Esophagus squamous epithelium (tissue), 5 donors: ENCODE results near the gene CEP57L1. TPM values are rescaled to one million over a fixed set of nuclear protein-coding genes. Genes with fewer than 3 reads are reported as not detected.
"Not testable (repeated sequence)": the region's sequence is repeated elsewhere in the genome, so short reads cannot be mapped to it uniquely, and the experiment has no call there.

Experiments
- DNase-seq: peaks from one replicate; lab custom pipeline; 2025; lab: John Stamatoyannopoulos, UW
- H3K27ac ChIP-seq, 4 donors: fragments of 200-600 bp; sonication (generic); one replicate each; pipeline ENCODE4 v1.5.1; 2016 to 2019; ENCODE audit warnings: mild to moderate bottlenecking in 1 of 4
- H3K27me3 ChIP-seq, 4 donors: fragments of 200-600 bp; sonication (generic); 1 replicate in 3 of 4; 2 replicates in 1 of 4; pipeline versions ENCODE4 v1.5.1 to v1.6.0; 2017 to 2021; ENCODE audit warnings: antibody characterized with exemption in 1 of 4
- H3K36me3 ChIP-seq, 3 donors: fragments of 200-600 bp; sonication (generic); one replicate each; pipeline ENCODE4 v1.5.1; 2016 to 2019
- H3K4me1 ChIP-seq, 3 donors: fragments of 200-600 bp; sonication (generic); one replicate each; pipeline ENCODE4 v1.5.1; 2017 to 2019
- H3K4me3 ChIP-seq, 4 donors: fragments of 200-600 bp; sonication (generic); 1 replicate in 3 of 4; 2 replicates in 1 of 4; pipeline ENCODE4 v1.5.1; 2016 to 2019; ENCODE audit warnings: mild to moderate bottlenecking in 2 of 4, moderate library complexity in 1 of 4
- H3K9me3 ChIP-seq, 3 donors: fragments of 200-600 bp; sonication (generic); one replicate each; pipeline ENCODE4 v1.5.1; 2016 to 2019
- POLR2A ChIP-seq, 4 donors: fragments of 450-650 bp; IDR thresholded peaks; one replicate each; pipeline ENCODE4 v1.6.1; 2017; ENCODE audit warnings: antibody characterized with exemption in 4 of 4, mild to moderate bottlenecking in 4 of 4, moderate library complexity in 3 of 4
- WGBS, 2 donors: methylation state at CpG; one replicate each; pipeline ENCODE4 v1.1.5; 2018; 5-methylcytosine and 5-hydroxymethylcytosine counted together
- intact Hi-C: fragments of 100-400 bp; cut with DNase I; formaldehyde crosslinking; loops from one replicate; pipeline ENCODE4 v1.15.0; 2022
- total RNA-seq, 4 donors: library from RNA; depleted of rRNA; stranded (reverse); fragments of >200 nt; gene quantifications; one replicate each; pipeline ENCODE4 v1.1.0, GENCODE V29; 2016
- TF ChIP-seq, protein P1 (sequence below), 6 experiments: fragments of 450-650 bp in 4 of 6; fragments of 200-600 bp in 2 of 6; sonication (generic) in 2 of 6; IDR thresholded peaks; one replicate each; pipeline ENCODE4 v1.5.1; 2016 to 2019; ENCODE audit warnings: antibody characterized with exemption in 6 of 6, mild to moderate bottlenecking in 4 of 6, moderate library complexity in 4 of 6
- donor health status: DM: yes; HTN: yes; CAD: no.

CEP57L1 gene
- total RNA-seq, 4 donors from 2014 or later: 4.9 to 9.7 (median 7.4) TPM

DNA sequence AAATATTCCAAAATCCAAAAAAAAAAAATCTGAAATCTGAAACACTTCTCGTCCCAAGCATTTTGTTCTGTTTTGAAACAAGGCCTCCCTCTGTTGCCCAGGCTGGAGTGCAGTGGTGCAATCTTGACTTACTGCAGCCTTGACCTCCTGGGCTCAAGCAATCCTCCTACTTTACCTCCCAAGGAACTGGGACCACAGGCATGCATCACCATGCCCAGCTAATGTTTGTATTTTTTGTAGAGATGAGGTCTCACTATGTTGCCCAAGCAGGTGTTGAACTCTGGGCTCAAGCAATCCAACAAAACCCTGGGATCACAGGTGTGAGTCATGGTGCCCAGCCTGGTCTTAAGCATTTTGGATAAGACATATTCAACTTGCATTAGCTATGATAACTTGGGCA is 14.3 kb upstream of the CEP57L1 start:
- intact Hi-C loops: no loop called here
- H3K4me3 ChIP-seq: no peak overlapping the region
- H3K27ac ChIP-seq: no peak overlapping the region
- H3K9me3 ChIP-seq: no peaks in the 10 kb centered on the region
- no peaks in the 10 kb centered on the region for H3K27me3 ChIP-seq
- H3K4me1 ChIP-seq: peaks cover 3 to 39% (median 7%) of the 10 kb centered on the region in 3 donors
- WGBS, 2 donors: 86 to 94% methylated on average over 1 of the region's 1 CpG
- no peak for DNase-seq
- no peak for TF ChIP-seq POLR2A (IDR thresholded peaks at IDR 0.05)
- TF ChIP-seq, protein P1, sequence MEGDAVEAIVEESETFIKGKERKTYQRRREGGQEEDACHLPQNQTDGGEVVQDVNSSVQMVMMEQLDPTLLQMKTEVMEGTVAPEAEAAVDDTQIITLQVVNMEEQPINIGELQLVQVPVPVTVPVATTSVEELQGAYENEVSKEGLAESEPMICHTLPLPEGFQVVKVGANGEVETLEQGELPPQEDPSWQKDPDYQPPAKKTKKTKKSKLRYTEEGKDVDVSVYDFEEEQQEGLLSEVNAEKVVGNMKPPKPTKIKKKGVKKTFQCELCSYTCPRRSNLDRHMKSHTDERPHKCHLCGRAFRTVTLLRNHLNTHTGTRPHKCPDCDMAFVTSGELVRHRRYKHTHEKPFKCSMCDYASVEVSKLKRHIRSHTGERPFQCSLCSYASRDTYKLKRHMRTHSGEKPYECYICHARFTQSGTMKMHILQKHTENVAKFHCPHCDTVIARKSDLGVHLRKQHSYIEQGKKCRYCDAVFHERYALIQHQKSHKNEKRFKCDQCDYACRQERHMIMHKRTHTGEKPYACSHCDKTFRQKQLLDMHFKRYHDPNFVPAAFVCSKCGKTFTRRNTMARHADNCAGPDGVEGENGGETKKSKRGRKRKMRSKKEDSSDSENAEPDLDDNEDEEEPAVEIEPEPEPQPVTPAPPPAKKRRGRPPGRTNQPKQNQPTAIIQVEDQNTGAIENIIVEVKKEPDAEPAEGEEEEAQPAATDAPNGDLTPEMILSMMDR (IDR thresholded peaks at IDR 0.05): no peak
- peaks cover 0 to 2% (median 0%) of the 10 kb centered on the region in 3 donors for H3K36me3 ChIP-seq

DNA sequence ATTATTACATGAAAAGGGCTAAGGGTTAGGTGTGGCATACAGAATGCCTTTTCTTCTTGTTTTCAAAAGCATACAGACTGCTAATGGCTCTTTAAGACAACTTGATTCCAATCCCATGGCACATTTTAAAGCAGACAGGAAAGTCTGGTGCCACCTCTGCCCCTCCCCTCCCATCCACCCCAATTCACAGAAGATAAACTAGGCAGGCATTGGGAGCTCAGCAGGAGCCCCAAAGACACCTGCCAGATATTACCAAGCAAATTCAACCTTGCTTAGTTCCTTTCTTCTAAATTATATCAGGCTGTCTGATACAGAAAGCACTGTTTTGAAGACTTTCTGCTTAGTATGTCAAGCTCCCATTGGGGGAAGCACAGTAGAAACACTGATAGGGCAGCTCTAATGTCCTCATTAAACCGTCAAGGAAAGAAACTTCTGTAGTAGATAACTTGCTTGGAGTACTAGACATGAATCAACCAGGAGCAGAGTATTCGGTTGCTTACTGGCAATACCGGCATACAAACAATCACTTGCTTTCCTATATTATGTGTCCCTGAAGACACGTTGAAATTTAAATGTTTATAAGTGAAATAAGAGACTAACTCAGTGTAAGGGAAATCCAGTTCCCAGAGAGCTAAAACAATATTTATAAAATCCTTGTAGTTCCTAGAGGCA is 13.7 kb upstream of the CEP57L1 start:
- peak overlapping the region in 3 of 4 donors; percentile 6 to 13 (median 11) for H3K27ac ChIP-seq
- no peak overlapping the region for H3K4me3 ChIP-seq
- 85 to 88% methylated on average over 4 of the region's 4 CpGs for WGBS, 2 donors
- no peaks in the 10 kb centered on the region for H3K27me3 ChIP-seq
- DNase-seq: no peak
- TF ChIP-seq, protein P1 (IDR thresholded peaks at IDR 0.05): no peak
- TF ChIP-seq POLR2A (IDR thresholded peaks at IDR 0.05): no peak
- intact Hi-C loops: no loop called here
- H3K9me3 ChIP-seq: no peaks in the 10 kb centered on the region
- H3K4me1 ChIP-seq: peaks cover 3 to 33% (median 7%) of the 10 kb centered on the region in 3 donors
- H3K36me3 ChIP-seq: peaks cover 0 to 4% (median 0%) of the 10 kb centered on the region in 3 donors

DNA sequence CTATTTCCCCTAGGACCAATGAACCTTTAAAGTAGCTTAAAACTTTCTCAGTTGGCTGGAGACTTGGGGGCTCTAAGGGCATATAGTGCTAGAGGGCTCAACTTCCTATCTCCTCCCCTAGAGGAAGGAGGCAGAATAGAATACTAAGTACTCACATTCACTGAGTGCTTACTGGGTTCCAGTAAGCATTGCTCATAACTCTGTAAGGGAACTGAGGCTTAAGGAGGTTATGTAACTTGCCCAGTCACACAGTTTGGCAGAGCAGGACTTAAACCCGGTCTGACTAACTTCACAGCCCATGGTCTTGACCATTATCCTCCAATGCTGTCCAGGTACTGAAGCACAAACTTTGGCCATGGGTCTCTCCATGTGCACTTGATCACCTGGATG is 13.1 kb upstream of the CEP57L1 start:
- peaks cover 3 to 30% (median 7%) of the 10 kb centered on the region in 3 donors for H3K4me1 ChIP-seq
- WGBS, 2 donors: 63 to 64% methylated on average over 1 of the region's 1 CpG
- no peaks in the 10 kb centered on the region for H3K9me3 ChIP-seq
- peaks cover 0 to 4% (median 0%) of the 10 kb centered on the region in 3 donors for H3K36me3 ChIP-seq
- DNase-seq: no peak
- H3K27me3 ChIP-seq: no peaks in the 10 kb centered on the region
- TF ChIP-seq POLR2A (IDR thresholded peaks at IDR 0.05): no peak
- TF ChIP-seq, protein P1 (IDR thresholded peaks at IDR 0.05): peak in 1 of 6 experiments; percentile 55
- no peak overlapping the region for H3K4me3 ChIP-seq
- H3K27ac ChIP-seq: peak overlapping the region in 3 of 4 donors; percentile 6 to 13 (median 11)
- intact Hi-C loops: no loop called here

DNA sequence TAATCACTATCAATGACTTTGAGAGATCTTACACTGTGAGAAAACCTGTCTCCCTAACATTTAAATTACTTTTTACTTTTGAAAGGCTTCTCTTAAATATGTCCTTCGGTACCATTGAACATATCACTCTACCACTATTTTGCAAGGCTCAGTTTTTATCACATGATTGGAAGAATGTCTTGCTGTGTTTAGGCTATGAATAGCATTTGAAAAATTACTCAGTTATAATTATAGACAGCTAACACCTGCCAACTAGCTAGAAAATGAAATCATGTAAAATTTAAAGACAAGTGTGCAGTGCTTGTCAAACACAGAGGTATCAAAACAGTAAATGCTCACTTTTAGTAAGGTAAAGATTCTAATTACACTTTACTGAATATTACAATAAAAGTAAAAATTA is 11.7 kb upstream of the CEP57L1 start:
- DNase-seq: no peak
- intact Hi-C loops: no loop called here
- H3K9me3 ChIP-seq: no peaks in the 10 kb centered on the region
- peaks cover 3 to 30% (median 7%) of the 10 kb centered on the region in 3 donors for H3K4me1 ChIP-seq
- no peak overlapping the region for H3K27ac ChIP-seq
- H3K36me3 ChIP-seq: peaks cover 0 to 4% (median 0%) of the 10 kb centered on the region in 3 donors
- 75 to 89% methylated on average over 1 of the region's 1 CpG for WGBS, 2 donors
- no peak for TF ChIP-seq POLR2A (IDR thresholded peaks at IDR 0.05)
- TF ChIP-seq, protein P1 (IDR thresholded peaks at IDR 0.05): no peak
- no peaks in the 10 kb centered on the region for H3K27me3 ChIP-seq
- no peak overlapping the region for H3K4me3 ChIP-seq

DNA sequence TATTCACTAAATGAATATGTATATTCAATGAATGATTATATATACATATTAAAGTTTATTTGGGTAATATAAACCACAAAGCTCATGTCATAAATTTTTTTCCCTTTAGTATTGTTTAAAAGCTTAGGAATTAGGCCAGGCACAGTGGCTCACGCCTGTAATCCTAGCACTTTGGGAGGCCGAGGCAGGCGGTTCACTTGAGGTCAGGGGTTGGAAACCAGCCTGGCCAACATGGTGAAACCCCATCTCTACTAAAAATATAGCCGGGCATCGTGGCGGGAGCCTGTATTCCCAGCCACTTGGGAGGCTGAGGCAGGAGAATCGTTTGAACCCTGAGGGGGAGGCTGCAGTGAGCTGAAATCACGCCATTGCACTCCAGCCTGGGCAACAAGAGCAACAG is 11.2 kb upstream of the CEP57L1 start:
- H3K27ac ChIP-seq, H3K4me3 ChIP-seq, H3K9me3 ChIP-seq, H3K36me3 ChIP-seq, H3K27me3 ChIP-seq, intact Hi-C loops, DNase-seq: not testable (repeated sequence)
- peaks cover 3 to 32% (median 7%) of the 10 kb centered on the region in 3 donors for H3K4me1 ChIP-seq
- WGBS, 2 donors: 92% methylated on average over 7 of the region's 8 CpGs
